GM18499 (cell line): Measurements from ENCODE around the gene RETREG1.

Experiments used
- ATAC-seq: cut with Tn5 transposase; IDR thresholded peaks from one replicate; pipeline ENCODE4 v1.9.1; 2021; ENCODE audit warnings: moderate number of reproducible peaks; ENCODE audit not compliant: insufficient read depth, unreplicated experiment

The RETREG1 gene

DNA sequence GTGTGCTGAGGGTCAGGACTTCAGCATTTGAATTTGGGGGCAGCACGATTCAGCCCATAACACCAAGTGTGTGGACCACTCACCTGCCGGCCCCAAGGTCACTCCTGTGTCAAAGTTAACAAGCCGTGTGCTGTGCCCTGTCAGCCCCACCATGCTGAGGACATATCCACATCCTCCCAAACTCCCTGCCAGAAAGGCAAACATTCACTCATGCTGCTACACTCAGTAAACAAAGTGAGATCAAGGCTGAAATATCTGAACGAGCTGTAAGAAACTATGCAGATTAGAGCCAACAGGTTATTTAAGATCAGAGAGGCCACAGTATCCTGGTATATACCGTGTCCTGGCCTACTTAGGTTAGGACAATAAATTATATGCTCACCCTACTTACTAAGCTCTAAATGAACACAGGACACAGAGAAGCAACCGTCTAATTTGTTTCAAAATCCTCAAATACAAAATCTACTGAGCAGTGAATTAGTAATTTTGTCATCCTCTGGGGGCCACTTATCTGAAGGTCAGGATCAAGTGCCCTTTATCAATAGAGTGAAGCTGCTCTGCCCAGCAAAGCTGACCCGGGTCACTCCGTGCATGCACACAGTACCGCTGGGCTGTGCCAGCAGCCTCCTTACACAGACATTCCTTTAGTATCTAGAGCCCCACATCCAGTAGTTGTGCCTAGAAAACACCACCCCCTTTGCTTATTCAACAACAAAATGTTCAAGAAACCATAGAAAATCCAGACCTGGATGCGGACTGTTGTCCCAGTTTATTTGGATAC, 28.2 kb downstream of the RETREG1 start:
- no peak for ATAC-seq

DNA sequence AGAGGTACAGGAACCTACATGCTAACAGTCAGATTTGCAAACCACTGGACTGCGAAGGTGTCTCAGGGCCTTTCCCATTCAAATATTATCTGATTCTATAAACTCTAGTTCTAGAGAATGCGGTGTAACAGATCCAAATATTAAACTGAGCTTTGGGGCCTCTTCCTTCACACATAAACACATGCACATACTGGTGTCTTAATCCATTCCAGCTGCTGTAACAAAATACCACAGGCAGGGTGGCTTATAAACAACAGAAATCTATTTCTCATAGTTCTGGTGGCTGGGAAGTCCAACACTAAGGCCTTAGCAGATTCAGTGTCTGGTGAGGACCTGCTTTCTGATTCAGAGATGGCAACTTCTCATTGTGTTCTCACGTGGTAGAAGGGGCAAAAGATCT, 30.2 kb downstream of the RETREG1 start:
- no peak for ATAC-seq

DNA sequence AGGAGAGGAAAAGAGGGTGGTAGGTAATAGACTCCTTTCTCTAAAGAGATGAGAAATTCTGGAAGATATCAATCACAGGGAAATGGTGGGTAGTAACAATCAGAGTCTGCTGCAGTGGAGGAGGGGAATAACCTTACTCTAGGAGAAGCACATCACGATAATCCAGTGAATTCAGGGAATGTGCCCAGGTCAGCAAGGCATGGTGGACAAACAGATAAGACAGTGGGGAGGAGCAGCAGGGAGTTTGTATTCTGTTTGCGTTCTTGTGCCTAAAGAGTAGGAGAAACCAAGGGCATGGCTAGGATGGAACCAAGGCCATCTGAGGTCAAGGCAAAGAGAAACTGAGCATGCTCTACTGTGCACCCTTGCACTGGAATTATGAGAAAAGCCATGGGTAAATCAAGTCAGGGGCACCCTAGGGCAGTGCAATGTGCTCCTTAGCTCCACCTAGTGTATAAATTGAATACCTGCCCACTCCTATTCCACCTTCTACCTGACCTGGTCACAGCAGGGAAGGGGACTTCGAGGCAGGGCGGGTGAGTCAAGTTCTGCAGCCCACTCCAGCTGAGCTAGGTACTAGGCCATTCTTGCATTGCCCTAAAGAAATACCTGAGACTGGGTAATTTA, 31.6 kb downstream of the RETREG1 start:
- peak; percentile 50 for ATAC-seq

DNA sequence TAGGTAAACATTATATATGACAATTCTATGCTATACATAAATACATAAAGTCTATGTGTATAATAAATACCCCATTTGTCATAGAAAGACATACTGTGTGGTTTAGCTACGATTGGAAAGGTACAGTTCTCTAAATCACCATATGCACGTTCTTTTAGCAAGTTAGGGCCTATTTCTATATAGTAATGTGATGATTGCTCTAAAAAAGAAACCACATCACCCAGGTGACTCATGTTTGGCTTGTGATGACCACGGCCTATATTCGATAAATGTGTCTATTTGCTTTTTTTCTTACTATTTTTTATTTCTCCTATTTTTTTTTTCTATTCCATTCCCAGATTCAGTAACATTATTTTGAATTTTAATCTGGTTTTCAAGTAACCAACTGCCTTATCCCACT, 34.7 kb downstream of the RETREG1 start:
- ATAC-seq: no peak

DNA sequence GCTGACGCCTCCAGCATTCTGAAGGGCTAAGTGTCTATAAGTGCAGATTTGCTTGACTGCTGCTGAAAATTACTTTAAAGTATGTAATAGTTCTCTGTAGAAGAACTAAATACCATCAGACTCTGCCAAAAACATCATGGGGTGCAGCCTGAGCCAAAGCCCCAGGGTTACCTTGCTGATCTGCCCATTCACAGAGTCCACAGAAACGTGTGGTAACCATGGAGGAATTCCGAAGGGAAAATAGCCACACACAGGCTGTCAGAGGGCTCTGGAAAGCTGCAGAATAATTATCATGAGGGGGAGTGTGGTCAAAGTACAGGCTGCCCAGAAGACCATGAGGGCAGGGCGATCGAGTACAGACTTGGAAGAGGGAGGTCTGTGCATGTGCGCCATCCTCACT, 36.4 kb downstream of the RETREG1 start:
- no peak for ATAC-seq

DNA sequence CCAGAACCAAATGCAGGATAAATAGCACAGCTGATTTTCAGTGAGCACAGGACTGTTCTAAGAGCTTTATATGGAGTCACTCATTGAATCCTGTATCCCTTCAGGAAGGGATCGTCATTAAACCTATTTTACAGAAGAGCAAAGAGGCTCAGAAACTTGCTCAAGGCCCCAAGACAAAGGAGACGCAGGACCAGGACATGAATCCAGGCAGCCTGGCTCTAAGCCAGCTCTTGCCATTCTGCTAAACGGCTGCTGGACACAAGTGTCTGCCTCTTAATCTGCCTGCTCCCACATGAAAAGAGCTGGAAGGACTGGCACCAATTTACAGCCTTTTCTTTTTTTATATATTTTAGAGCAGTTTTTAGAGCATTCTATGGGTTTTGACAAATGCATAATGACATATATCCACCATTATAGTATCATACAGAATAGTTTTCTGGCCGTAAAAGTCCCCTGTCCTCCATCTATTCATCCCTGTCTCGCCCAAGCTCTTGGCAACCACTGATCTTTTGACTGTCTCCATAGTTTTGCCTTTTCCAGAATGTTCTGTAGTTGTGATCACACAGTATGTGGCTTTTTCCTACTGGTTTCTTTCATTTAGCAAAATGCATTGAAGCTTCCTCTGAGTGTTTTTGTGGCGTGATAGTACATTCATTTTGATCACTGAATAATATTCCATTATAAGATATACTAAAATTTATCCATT, 37.5 kb downstream of the RETREG1 start:
- ATAC-seq: no peak

DNA sequence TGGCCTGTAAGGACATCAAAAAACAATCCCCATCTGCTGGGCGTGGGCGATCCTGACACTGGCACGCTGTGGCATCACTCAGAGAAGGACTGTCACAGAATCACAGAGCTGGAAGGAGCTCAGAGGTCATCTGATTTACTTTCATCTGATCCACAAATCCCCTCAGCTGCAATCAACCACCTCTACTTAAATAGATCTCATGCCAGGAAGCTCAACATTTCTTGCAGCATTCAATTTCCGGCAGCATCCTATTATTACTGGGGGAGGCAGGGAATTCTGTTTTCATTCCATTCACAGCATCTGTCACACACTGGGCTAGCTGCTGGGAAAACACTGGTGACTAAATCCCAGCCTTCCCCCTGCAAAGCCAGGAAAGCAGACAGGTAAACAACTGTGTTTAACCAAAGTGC, 38.3 kb downstream of the RETREG1 start:
- no peak for ATAC-seq

DNA sequence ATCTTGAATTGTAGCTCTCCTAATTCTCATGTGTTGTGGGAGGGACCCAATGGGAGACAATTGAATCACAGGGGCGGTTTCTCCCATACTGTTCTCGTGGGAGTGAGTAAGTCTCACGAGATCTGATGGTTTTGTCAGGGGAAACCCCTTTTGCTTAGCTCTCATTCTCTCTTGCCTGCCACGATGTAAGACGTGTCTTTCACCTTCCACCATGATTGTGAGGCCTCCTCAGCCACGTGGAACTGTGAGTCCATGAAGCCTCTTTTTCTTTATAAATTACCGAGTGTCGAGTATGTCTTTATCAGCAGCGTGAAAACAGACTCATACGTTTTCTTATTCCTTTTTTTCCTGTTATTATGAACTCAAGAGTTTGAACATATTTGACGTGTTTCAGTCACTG, 39.1 kb downstream of the RETREG1 start:
- no peak for ATAC-seq

DNA sequence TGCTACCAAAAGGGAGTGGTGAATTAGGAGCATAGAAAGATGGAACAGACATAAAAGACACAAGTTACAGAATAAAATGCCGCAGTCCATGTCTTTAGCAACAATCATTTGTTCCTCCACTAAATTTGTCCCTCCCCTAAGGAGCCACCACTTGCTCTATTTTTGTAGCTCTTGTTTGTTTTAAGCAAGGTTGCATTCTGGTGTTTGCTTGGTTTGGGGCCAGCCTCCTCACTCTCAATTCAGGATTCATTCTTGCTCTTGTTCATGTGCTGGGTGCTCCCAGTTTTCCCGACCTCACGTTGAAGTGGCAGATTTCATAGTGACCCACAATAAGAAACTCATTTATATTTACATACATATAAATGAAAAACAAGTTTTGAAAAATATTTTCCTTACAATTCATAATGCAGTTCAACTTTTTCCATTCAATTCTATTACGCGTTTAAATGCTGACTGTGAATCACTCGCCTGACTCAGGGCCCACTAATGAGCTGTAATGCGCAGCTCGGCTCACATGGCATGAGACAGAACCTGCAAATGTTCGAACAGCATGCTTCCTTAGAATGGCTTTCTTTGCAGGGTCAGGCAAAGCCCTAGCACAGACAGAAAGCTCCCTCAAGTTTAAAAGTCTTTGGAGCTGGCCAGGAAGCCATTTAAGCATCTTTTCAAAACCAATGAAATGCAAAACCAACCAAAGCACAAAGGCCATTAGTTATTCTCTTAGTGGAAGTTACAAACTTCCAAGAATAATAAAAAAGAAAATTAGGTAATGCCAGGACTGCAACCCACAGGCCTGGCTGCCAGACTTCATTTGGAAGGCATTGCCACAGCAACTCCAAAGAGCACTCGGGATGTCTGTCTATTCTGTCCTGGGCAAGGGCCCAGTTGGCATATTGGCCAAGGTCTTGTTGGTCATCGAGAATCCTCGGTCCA, 41.7 kb downstream of the RETREG1 start:
- no peak for ATAC-seq

DNA sequence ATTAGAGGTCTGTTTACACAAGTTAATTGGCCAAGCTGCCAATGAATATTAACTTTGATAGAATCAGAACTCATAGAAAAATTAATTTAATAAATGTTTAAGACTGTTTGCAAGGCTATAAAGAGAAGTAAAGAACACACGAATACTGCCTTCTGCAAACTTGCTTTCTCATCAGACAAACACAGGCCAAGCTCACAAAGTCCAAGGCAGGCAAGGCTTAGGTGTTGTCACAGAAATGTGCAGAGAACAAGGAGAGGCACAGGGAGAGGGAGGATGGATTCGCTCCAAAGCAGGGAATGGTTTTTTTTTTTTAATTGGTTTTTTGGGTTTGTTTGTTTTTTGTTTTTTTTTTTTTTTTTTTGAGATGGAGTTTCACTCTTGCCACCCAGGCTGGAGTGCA, 43.4 kb downstream of the RETREG1 start:
- ATAC-seq: no peak

DNA sequence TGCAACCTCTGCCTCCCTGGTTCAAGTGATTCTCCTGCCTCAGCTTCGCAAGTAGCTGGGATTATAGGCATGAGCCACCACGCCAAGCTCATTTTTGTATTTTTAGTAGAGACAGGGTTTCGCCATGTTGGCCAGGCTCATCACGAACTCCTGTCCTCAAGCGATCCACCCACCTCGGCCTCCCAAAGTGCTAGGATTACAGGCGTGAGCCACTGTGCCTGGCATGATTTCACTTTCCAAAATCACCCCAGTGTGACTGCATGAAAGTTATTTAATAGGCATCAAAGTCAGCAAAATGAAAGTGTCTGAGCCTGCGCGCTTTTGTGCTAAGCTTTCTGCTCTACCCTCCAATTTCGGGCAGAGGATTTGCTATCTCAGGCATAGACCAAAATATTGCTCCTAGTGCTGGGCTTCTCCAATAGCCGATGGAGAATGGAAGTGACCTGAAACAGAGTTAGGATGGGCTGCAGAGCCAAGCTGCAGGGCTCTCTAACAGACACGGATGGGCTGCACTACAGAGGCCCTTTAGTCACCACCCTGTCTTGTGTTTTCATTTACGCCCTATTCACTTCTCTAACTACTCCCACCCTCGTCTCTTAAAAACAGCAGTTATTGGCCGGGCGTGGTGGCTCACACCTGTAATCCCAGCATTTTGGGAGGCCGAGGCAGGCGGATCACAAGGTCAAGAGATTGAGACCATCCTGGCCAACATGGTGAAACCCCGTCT, 44.3 kb downstream of the RETREG1 start:
- ATAC-seq: no peak

DNA sequence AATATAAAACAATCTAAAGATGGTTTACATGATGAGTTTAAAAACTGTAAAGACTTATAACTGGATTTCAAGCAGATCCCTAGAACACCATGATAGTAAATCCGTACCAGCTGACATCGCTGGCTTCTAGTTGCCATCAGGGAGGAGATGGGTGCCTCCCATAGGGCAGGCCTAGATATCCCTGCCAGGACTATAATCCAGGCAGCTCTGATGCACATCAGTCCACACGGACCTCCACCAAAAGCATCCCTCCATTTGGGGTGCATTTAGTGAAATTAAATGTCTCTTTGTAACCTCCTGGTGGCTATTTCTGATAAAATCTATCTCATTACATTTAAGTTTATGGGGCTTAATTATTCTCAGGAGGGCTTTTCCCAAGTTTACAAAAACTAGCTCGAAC, 45.8 kb downstream of the RETREG1 start:
- ATAC-seq: no peak

DNA sequence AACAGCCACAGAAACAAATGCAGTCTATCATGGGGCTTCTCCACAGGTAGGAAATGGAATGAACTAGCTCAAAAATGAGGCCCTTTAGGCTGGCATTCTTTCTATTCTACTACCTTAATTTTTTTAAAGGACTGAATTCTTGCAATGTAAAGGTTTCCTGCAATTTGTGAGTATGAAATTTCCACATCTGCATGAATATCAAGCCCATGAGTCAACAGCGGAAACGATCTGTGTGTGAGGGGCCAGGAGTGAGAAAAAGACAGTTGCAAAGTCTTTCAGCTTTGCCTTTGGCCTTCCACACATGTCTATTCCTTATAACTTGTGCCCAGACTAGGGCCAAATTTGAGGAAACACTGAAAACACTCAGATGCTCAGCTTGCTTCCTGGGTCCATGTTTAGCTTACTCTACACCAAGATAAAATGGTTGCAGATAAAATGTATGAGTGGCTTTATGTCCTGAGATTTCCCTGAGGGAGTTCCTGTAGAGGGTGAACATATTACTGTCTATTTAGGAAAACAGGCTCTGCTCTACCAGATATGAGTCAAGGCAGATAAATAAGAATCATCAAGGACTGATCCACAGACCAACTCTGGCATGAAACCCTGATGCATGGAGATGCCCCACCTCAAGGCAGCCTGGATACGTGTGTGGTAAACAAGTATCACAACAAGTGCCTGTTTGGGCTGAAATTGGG, 46.5 kb downstream of the RETREG1 start:
- no peak for ATAC-seq

DNA sequence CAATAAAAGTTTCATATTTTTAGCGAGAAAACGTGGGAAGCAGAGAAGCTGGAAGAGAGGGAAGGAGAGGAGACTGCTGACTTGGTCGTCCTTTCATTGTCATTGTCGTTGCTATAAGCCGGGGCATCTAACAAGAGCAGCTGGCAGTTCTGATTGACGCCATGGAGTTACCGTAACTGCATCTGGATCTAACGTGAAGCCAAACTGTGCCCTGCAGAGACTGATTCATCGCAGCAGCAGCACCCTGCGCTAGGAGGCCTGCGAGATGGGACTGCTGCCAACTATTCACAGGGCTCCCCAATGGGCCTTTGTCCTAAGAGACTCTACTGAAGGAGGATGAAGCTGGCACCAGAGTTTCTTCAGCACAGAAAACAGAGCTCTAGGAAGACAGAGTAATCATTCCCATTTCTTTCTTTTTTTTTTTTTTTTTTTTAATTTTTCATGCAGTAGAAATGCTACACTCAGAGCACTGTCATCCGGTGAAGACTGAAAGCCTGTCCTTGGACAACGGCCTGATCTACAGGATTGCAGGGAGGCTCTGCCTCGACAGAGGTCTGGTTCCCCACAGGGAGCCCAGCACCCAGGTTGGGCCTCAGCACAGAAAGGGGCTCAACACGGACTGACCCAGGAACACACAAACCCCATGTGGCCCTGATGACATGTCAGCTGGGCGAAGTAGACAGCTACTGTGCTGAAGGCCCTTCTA, 47.8 kb downstream of the RETREG1 start:
- no peak for ATAC-seq

DNA sequence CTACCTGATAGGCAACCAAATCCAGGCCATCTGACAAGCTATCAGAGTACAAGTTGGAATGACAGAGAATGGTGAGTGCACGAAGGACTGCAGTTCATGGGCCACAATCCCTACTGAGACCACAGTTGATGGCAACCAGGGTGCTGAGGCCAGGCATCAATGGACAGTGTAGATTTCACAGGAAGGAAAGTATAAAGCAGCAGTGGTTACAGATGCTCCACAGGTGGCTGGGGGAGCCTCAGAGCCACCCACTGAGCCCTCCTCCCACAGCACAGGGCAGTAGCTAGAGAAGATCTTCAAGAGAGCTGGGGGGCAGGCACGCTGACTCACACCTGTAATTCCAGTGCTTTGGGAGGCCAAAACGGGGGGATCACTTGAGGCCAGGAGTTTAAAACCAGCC, 49.4 kb downstream of the RETREG1 start:
- ATAC-seq: no peak

DNA sequence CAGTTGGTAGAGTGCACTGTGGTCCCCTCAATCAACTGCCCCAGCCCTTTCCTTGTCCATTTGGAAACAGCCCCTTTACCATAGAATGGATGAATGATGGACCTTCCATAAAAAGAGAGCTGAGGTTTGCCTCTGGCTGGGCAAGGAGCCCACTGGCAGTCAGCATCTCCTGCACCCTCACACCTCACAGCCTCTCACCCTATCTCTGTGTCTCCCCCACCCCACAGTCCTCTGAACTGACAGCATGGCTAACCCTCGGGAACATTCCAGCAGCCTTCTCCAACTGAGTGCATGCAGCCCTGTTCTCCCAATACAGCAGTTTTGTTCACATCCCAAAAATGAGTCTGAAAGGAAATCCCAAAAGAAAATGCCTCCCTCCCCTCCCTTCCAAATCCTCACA, 51.7 kb downstream of the RETREG1 start:
- no peak for ATAC-seq

DNA sequence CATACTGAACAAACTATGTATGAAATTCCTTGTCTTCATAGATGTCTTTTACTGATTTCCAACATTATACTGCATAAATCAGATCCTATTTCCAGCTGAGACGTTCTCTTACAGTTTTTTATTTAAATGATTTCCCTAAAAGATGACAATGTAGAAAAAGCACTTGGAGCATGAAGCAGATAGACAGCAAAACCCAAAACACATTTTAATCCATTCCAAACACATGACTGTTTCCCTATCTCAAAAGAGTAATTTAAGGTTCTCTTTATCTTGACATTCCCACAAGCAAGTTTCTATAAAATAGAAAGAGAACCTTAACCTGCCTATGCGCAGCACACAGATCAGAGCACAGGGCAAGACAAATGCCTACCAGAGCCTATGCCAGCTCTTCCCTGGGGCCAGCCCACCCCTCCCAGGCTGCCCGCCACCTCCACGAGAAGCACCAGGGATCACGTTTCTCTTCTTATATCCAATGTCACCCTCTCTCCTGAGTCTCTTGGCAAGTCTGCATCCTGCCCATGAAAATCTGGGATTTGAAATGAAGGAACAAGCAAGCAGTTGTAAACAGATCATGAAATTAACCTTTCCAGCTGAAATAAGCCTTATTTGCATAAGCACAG, 52.4 kb downstream of the RETREG1 start:
- ATAC-seq: no peak

DNA sequence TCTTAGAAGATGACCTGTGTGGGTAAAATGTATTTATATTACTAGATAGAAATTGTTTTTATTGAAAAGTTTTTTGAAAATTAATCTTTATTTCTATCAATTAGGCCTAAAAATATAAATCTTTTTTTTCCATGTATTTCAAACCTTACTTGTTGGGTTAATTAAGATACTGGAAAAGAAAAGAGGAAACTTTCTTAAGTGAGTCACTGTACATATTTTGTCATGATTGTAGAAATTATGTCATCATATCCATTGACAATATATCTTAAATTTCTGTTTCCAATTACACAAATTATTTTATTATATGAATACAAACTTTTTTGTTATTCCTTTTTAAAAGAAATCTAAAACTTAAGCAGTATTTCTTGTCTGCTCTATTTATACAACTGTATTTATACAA, 53.1 kb downstream of the RETREG1 start:
- no peak for ATAC-seq
